Small intestine (tissue), 7 donors: Measurements from ENCODE around the gene LSM7. TPM values are rescaled to one million over a fixed set of nuclear protein-coding genes. Genes with fewer than 3 reads are reported as not detected.
A peak's percentile ranks its signal among the peaks of the same experiment; 100 is the strongest.

ENCODE experiments used
- DNase-seq, 2 donors: peaks; one replicate each; pipeline versions ENCODE4 v3.0.0 to v3.0.0-alpha.2; 2013
- FAIRE-seq: peaks from 2 replicates; lab custom pipeline; 2012; peaks lifted over from hg19 to GRCh38; lab: Jason Lieb, UNC
- H3K27ac ChIP-seq, 3 donors: one replicate each; pipeline ENCODE4 v1.5.1; 2013; ENCODE audit warnings: low read length in 2 of 3, mild to moderate bottlenecking in 2 of 3, control low read depth in 1 of 3, inconsistent platforms in 1 of 3, low read depth in 1 of 3, moderate library complexity in 1 of 3
- H3K27me3 ChIP-seq, 3 donors: one replicate each; pipeline ENCODE4 v1.6.1; 2013; ENCODE audit warnings: low read length in 3 of 3, inconsistent platforms in 1 of 3; ENCODE audit not compliant: control insufficient read depth in 3 of 3, insufficient read depth in 3 of 3
- H3K36me3 ChIP-seq, 3 donors: one replicate each; pipeline ENCODE4 v1.6.1; 2013; ENCODE audit warnings: low read length in 3 of 3, inconsistent platforms in 1 of 3, low read depth in 1 of 3, mild to moderate bottlenecking in 1 of 3, moderate library complexity in 1 of 3; ENCODE audit not compliant: control insufficient read depth in 3 of 3, insufficient read depth in 2 of 3
- H3K4me1 ChIP-seq, 3 donors: one replicate each; pipeline ENCODE4 v1.6.1; 2013; ENCODE audit warnings: low read length in 2 of 3, inconsistent platforms in 1 of 3, low read depth in 1 of 3, mild to moderate bottlenecking in 1 of 3, moderate library complexity in 1 of 3; ENCODE audit not compliant: control insufficient read depth in 3 of 3, insufficient read depth in 2 of 3
- H3K4me3 ChIP-seq, 3 donors: one replicate each; pipeline ENCODE4 v1.5.1; 2013; ENCODE audit warnings: low read length in 3 of 3, control low read depth in 1 of 3, inconsistent platforms in 1 of 3, low read depth in 1 of 3, mild to moderate bottlenecking in 1 of 3, moderate library complexity in 1 of 3
- H3K9me3 ChIP-seq, 2 donors: one replicate each; pipeline ENCODE4 v1.6.1; 2013; ENCODE audit warnings: low read depth in 1 of 2, low read length in 1 of 2; ENCODE audit not compliant: control insufficient read depth in 2 of 2, insufficient read depth in 1 of 2
- WGBS, 3 donors: extraction: QIAGEN DNeasy Blood & Tissue Kit; methylation state at CpG; one replicate each; pipeline ENCODE4 v1.1.7; 2013; 5-methylcytosine and 5-hydroxymethylcytosine counted together
- polyA plus RNA-seq, 4 donors: library from polyadenylated mRNA; stranded (reverse) in 3 of 4; unstranded in 1 of 4; fragments of 200-250 nt in 3 of 4; fragments of 120-200 nt in 1 of 4; gene quantifications; one replicate each; pipeline versions ENCODE4 v1.2.1 to v1.2.3, GENCODE V29; 2013
- donor health status: healthy with polysubstance abuse.
- donor health status: control.
- donor health status: control.
- donor health status: Bipolar disorder and iron deficiency.
- donor health status: healthy.

LSM7 gene
- polyA plus RNA-seq, 4 donors, result 145 to 471 (median 283) TPM

GRCh38 chr19:2326699-2327360 is 1.6 kb downstream of the LSM7 start:
- FAIRE-seq (no peak), DNase-seq (no peak)
- no peaks in the 10 kb centered on the region for H3K27me3 ChIP-seq
- 86 to 89% (median 86%) methylated on average over 16 of the region's 16 CpGs for WGBS, 3 donors
- peak overlapping the region in 1 of 3 donors; percentile 86 for H3K4me3 ChIP-seq
- peak overlapping the region in 1 of 3 donors; percentile 97 for H3K27ac ChIP-seq
- no peaks in the 10 kb centered on the region for H3K9me3 ChIP-seq
- peaks cover 3 to 63% (median 11%) of the 10 kb centered on the region in 3 donors for H3K36me3 ChIP-seq
- H3K4me1 ChIP-seq, result peaks cover 2 to 35% (median 5%) of the 10 kb centered on the region in 3 donors

DNA sequence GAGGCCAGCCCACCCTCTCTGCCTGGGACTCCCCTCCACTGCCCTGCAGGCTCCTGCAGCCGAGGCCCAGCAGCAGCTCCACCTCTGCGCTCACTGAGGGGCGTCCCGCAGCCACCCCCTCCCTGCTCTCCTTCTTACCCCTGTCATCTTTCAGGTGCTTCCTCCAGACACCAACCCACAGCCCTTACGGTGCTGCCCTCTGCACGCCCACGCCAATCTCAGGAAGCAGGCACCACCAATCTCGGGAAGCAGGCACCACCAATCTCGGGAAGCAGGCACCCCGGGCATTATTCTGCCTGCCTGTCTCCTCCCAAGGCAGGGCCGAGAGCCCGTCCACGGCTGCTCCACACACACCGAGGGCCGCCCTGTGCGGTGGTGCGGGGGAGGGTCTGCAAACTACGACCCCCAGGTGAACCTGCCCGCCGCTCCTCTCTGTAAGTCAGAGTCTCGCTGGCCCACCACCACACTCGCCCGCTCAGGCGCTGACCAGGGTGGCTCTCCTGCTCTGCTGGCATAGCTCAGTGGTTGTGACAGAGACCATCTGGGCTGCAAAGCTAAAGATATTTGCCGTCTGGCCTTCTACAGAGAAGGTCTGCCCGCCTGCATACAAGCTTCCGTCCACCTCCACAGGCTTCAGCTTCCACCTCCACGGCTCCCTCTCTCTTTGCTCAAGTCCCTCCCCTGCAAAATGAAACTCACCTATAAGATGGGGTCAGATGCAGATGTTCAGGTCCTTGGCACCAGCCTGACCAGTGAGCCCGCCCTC is 2.9 kb downstream of the LSM7 start:
- Histone ChIP-seq H3K4me3 (no peak overlapping the region), H3K27me3 (no peaks in the 10 kb centered on the region), H3K9me3 (no peaks in the 10 kb centered on the region), H3K27ac (no peak overlapping the region), H3K4me1 (peaks cover 0 to 24% (median 5%) of the 10 kb centered on the region in 3 donors), H3K36me3 (peaks cover 3 to 67% (median 13%) of the 10 kb centered on the region in 3 donors)
- 71 to 80% (median 74%) methylated on average over 29 of the region's 29 CpGs for WGBS, 3 donors
- DNase-seq, result no peak
- FAIRE-seq, result no peak

DNA sequence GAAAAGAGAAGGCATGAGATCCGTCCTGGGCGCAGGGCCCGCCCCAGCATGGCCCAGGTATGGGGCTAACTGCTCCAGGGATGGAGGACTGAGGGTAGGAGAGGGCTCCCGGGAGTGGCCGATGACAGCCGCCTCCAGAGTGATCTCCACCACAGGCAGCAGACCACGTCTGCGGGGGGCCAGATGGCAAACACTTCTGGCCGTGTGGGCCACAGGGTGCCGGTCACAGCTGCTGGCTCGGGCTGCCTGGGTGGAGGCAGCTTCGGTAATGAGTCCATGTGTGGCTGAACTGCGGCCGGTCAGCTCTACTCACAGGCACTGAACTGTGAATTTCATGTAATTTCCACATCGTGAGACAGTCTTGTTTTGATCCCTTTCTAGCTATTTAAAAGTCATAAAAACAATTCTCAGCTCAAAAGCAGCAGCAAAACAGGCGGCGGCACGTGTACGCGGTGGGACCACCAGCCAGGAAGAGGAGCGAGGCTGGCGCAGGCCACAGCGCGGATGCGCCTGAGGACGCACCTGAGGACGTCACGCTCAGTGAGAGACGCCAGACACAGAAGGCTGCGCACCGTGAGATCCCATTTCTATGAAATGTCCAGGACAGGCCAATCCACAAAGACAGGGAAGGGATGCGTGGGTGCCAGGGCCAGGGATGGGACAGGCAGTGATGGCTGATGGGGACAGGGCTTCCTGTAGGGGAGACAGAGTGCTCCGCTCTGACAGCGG is 4.0 kb downstream of the LSM7 start:
- H3K9me3 ChIP-seq, result no peaks in the 10 kb centered on the region
- 85 to 89% (median 88%) methylated on average over 29 to 34 of the region's 34 CpGs for WGBS, 3 donors
- H3K27me3 ChIP-seq, result no peaks in the 10 kb centered on the region
- no peak for FAIRE-seq
- H3K27ac ChIP-seq, result no peak overlapping the region
- peaks cover 3 to 73% (median 13%) of the 10 kb centered on the region in 3 donors for H3K36me3 ChIP-seq
- H3K4me1 ChIP-seq, result peaks cover 0 to 13% (median 2%) of the 10 kb centered on the region in 3 donors
- no peak overlapping the region for H3K4me3 ChIP-seq
- no peak for DNase-seq

DNA sequence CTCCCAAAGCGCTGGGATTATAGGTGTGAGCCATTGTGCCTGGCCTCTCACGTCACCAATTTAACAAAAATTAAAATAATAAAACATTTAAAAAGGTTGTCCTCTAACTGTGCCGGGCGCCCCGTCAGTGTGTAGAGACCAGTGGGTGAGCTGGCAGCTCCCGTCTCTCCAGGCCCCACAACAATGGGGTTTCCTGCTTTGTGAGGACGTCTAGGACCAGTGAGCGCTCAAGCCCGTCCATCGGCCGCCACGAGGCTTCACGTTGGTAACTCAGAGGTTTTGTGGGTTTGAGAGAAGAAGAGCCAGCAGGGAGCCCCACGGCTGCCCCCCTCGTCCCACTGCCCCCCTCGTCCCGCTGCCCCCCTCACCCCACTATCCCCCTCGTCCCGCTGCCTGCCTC is 4.7 kb downstream of the LSM7 start:
- 87 to 95% (median 92%) methylated on average over 19 of the region's 19 CpGs for WGBS, 3 donors
- Histone ChIP-seq H3K4me1 (peaks cover 0 to 10% (median 0%) of the 10 kb centered on the region in 3 donors), H3K27me3 (no peaks in the 10 kb centered on the region), H3K4me3 (no peak overlapping the region), H3K9me3 (no peaks in the 10 kb centered on the region), H3K27ac (no peak overlapping the region), H3K36me3 (peaks cover 3 to 72% (median 13%) of the 10 kb centered on the region in 3 donors)
- FAIRE-seq (no peak), DNase-seq (no peak)

DNA sequence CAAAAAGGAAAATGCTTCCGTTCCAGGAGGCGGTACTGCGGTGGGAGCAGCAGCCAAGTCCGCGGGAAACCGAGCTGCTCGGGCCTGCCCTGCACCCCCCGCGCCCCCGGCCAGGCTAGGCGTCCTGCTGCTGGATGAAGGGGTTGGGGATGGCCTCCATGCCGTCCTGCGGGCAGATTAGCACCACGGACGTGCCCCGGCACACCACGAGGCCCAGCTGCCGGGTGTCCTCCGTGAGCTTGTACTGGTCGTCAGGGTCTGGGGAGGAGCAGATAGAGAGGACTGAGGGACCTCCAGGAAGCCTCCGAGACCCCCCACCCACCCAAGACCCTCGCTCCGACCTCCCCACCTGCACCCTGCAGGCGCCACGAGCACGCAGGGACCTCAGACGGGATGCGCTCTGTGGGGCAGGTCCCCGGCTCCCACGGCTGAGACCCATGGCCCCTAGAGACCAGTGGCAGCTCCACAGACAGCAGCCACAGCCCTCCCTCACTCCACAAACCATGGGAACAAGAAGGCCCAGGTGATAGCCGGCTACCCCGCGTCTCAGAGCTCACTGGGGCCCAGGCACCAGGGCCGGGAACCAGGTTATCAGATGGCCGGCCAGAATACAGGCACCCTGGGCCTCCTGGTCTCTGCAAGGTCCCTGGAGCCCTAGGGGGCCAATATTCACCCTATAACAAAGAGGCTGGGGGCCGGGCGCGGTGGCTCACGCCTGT is 6.7 kb downstream of the LSM7 start:
- Histone ChIP-seq H3K36me3 (peaks cover 3 to 66% (median 13%) of the 10 kb centered on the region in 3 donors), H3K4me1 (peaks cover 0 to 1% (median 0%) of the 10 kb centered on the region in 3 donors), H3K27ac (no peak overlapping the region), H3K4me3 (no peak overlapping the region), H3K9me3 (no peaks in the 10 kb centered on the region), H3K27me3 (no peaks in the 10 kb centered on the region)
- 89 to 91% (median 90%) methylated on average over 36 to 39 of the region's 39 CpGs for WGBS, 3 donors
- FAIRE-seq, result no peak
- DNase-seq, result no peak

DNA sequence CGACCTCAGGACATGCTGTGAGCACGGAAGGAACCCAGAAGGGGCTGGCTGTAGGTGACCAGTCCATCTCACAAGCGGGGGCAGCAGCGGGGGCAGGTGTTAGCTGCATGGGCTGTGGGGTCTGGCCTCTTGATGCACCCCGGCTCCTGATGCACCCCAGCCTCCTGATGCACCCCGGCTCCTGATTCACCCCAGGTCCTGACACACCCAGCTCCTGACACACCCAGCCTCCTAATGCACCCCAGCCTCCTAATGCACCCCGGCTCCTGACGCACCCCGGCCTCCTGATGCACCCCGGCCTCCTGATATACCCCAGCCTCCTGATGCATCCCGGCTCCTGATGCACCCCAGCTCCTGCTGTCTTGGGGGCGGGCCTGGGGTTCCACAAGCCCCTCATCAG is 7.4 kb downstream of the LSM7 start:
- Histone ChIP-seq H3K4me1 (no peaks in the 10 kb centered on the region), H3K27ac (no peak overlapping the region), H3K4me3 (no peak overlapping the region), H3K27me3 (no peaks in the 10 kb centered on the region), H3K9me3 (no peaks in the 10 kb centered on the region), H3K36me3 (peaks cover 2 to 59% (median 13%) of the 10 kb centered on the region in 3 donors)
- no peak for FAIRE-seq
- 73 to 85% (median 76%) methylated on average over 11 to 12 of the region's 12 CpGs for WGBS, 3 donors
- no peak for DNase-seq

GRCh38 chr19:2320049-2320448 is 8.3 kb downstream of the LSM7 start:
- no peak overlapping the region for H3K4me3 ChIP-seq
- H3K27ac ChIP-seq, result no peak overlapping the region
- H3K9me3 ChIP-seq, result peaks cover 0 to 9% of the 10 kb centered on the region in 2 donors
- WGBS, 3 donors, result 73 to 78% (median 78%) methylated on average over 12 of the region's 12 CpGs
- DNase-seq (no peak), FAIRE-seq (no peak)
- H3K4me1 ChIP-seq, result no peaks in the 10 kb centered on the region
- H3K36me3 ChIP-seq, result peaks cover 0 to 50% (median 13%) of the 10 kb centered on the region in 3 donors
- no peaks in the 10 kb centered on the region for H3K27me3 ChIP-seq
